ENCODE measurements around the gene ADGRV1.

ADGRV1 gene

DNA sequence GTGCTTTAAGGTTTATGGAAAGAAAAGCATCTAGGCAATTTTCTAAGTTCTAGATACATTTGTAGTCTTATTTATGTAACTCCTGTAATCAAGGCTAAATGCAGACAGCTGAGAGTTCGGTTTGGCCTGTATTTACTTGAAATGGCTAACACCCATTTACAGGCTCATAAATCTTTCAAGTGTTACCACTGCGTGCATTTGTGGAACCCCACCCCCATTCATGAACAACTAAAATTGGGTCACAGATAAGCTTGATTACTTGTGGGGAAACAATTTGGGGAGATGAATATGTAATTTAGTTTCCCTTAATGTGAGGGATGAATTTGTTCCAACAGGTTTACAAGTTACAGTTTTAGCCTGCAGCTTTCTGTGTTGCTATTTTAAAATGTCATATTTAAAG, 463.9 kb downstream of the ADGRV1 start:
- no peak for DNase-seq (ENCODE audit: low spot score)
- in situ Hi-C loops (cut with MboI; ENCODE audit: low sequenced_read_pairs, unreplicated experiment): no loop called here
- TF ChIP-seq, protein P1, sequence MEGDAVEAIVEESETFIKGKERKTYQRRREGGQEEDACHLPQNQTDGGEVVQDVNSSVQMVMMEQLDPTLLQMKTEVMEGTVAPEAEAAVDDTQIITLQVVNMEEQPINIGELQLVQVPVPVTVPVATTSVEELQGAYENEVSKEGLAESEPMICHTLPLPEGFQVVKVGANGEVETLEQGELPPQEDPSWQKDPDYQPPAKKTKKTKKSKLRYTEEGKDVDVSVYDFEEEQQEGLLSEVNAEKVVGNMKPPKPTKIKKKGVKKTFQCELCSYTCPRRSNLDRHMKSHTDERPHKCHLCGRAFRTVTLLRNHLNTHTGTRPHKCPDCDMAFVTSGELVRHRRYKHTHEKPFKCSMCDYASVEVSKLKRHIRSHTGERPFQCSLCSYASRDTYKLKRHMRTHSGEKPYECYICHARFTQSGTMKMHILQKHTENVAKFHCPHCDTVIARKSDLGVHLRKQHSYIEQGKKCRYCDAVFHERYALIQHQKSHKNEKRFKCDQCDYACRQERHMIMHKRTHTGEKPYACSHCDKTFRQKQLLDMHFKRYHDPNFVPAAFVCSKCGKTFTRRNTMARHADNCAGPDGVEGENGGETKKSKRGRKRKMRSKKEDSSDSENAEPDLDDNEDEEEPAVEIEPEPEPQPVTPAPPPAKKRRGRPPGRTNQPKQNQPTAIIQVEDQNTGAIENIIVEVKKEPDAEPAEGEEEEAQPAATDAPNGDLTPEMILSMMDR (IDR thresholded peaks at IDR 0.05; ENCODE audit: borderline replicate concordance, control extremely low read depth, extremely low read depth, insufficient read depth, missing control alignments): no peak

DNA sequence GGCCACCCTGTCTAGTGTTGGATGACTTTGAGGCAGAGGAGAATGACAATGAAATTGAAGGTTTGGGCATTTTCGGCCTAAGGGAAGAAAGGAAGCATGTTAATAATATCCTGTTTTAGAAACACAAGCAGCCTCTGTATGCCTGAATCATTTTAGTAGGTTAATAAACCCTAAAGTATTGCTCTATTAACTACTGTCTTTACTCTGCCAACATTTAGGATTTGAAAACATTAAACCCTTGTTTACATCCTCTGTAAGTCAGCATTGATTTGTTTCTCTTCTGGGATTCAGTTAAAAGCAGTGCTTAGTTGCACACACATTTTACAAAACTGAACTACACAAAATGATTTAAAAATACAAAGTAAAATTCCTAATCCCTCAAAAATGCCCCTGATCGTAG, 465.6 kb downstream of the ADGRV1 start:
- TF ChIP-seq, protein P1 (IDR thresholded peaks at IDR 0.05; ENCODE audit: borderline replicate concordance, control extremely low read depth, extremely low read depth, insufficient read depth, missing control alignments): no peak
- in situ Hi-C loops (cut with MboI; ENCODE audit: low sequenced_read_pairs, unreplicated experiment): no loop called here
- DNase-seq (ENCODE audit: low spot score): no peak

DNA sequence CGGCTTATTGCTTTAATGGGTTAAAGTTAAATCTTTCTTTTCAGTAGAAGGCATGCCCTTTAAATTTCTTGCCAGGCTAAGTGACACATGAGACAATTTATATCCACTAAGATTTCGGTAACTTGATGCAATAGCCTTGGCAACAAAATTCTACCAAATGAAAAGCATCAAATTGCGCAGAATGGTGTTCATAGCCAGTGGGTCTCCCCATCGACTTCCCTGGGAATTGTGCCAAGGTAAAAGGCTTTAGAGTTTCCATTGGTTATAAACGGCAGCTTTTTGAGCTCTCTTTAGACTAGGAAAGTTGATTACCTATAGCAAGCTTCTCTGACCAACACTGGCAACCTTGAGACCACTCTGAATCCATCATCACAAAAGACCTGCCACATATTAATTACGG, 466.1 kb downstream of the ADGRV1 start:
- TF ChIP-seq, protein P1 (IDR thresholded peaks at IDR 0.05; ENCODE audit: borderline replicate concordance, control extremely low read depth, extremely low read depth, insufficient read depth, missing control alignments): no peak
- in situ Hi-C loops (cut with MboI; ENCODE audit: low sequenced_read_pairs, unreplicated experiment): no loop called here
- DNase-seq (ENCODE audit: low spot score): no peak

DNA sequence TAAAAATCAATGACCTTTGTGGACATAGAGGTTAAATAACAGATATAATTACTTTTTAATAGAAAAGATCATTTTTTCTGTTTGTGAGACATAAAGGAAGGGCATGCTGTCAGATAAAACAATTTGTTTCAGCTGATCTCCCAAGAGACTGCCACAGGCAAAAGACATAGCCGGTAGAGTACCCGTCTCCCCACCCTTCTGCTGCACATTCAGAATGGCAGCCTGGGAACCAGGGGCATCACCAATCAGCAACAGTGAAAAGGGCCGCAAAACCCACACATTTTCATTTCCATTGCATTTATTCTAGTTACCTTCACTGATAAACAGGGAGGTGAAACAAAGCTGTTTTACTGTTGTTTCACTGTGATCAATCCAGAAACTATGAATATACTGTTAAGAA, 466.9 kb downstream of the ADGRV1 start:
- no peak for DNase-seq (ENCODE audit: low spot score)
- TF ChIP-seq, protein P1 (IDR thresholded peaks at IDR 0.05; ENCODE audit: borderline replicate concordance, control extremely low read depth, extremely low read depth, insufficient read depth, missing control alignments): no peak
- in situ Hi-C loops (cut with MboI; ENCODE audit: low sequenced_read_pairs, unreplicated experiment): no loop called here

DNA sequence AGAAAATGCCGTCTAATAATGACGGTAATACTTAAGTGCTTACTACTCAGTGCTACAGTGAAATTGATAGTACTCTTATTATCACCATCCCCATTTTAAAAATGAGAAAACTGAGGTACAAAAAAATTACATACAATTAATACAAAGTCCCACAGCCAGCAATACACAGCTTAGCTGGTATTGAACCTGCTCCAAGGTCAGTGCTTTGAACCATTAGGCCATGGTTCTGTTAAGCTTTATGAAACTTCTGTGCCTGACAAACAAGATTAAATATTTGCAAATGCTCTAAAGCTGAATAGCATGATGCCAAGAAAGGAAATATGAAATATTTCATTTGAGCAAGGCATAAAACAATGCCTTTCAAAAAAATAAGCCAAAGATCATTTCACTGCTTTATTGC, 467.4 kb downstream of the ADGRV1 start:
- no peak for DNase-seq (ENCODE audit: low spot score)
- TF ChIP-seq, protein P1 (IDR thresholded peaks at IDR 0.05; ENCODE audit: borderline replicate concordance, control extremely low read depth, extremely low read depth, insufficient read depth, missing control alignments): no peak
- in situ Hi-C loops (cut with MboI; ENCODE audit: low sequenced_read_pairs, unreplicated experiment): no loop called here

DNA sequence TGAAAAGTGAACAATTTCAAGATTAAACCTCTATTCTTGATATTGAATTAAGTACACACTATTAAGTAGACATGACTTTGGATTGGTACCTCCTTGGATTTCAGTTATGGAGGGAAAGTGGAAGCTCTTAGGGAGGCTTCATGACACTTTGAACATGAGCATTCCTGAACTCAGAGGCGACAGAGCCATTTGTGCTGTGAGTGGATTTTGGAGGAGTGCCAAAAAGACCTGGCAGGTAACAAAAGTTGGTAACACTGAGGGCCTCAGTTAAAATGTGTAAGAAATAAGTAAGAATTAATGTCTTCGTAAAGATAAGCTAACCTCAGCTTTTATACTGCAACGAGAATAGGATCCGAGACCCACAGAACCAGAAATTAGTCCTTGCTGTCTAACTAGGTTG, 467.9 kb downstream of the ADGRV1 start:
- no peak for DNase-seq (ENCODE audit: low spot score)
- TF ChIP-seq, protein P1 (IDR thresholded peaks at IDR 0.05; ENCODE audit: borderline replicate concordance, control extremely low read depth, extremely low read depth, insufficient read depth, missing control alignments): no peak
- in situ Hi-C loops (cut with MboI; ENCODE audit: low sequenced_read_pairs, unreplicated experiment): no loop called here

Data from GM13976 (cell line).